Liver (tissue), 9 donors: ENCODE results near the gene RNF144A. TPM values are rescaled to one million over a fixed set of nuclear protein-coding genes. Genes with fewer than 3 reads are reported as not detected.

Source experiments
- DNase-seq: peaks from one replicate; pipeline ENCODE4 v3.0.0-alpha.2; 2017; ENCODE audit warnings: low spot score
- H3K27ac ChIP-seq, 2 donors: one replicate each; pipeline ENCODE4 v1.7.0; 2013; ENCODE audit warnings: inconsistent platforms in 2 of 2, low read length in 2 of 2, control low read depth in 1 of 2, low read depth in 1 of 2, mild to moderate bottlenecking in 1 of 2
- H3K27me3 ChIP-seq, 4 donors: one replicate each; pipeline versions ENCODE4 v1.6.1 to v1.7.0; 2013; ENCODE audit warnings: low read length in 3 of 4, inconsistent platforms in 1 of 4, mild to moderate bottlenecking in 1 of 4, moderate library complexity in 1 of 4; ENCODE audit not compliant: control insufficient read depth in 4 of 4, insufficient read depth in 4 of 4
- H3K36me3 ChIP-seq, 4 donors: one replicate each; pipeline versions ENCODE4 v1.6.1 to v1.7.0; 2013; ENCODE audit warnings: low read length in 3 of 4, mild to moderate bottlenecking in 3 of 4, low read depth in 1 of 4, moderate library complexity in 1 of 4; ENCODE audit not compliant: control insufficient read depth in 4 of 4, insufficient read depth in 3 of 4
- H3K4me1 ChIP-seq, 4 donors: one replicate each; pipeline versions ENCODE4 v1.6.1 to v1.7.0; 2013; ENCODE audit warnings: low read length in 3 of 4, mild to moderate bottlenecking in 3 of 4, moderate library complexity in 1 of 4; ENCODE audit not compliant: control insufficient read depth in 4 of 4, insufficient read depth in 4 of 4
- H3K4me3 ChIP-seq, 3 donors: one replicate each; pipeline versions ENCODE4 v1.6.1 to v1.7.0; 2013; ENCODE audit warnings: low read length in 3 of 3, control low read depth in 1 of 3, low read depth in 1 of 3, mild to moderate bottlenecking in 1 of 3
- H3K9ac ChIP-seq, 2 donors: one replicate each; pipeline ENCODE4 v1.7.0; 2013; ENCODE audit warnings: low read length in 2 of 2, mild to moderate bottlenecking in 2 of 2, moderate library complexity in 2 of 2, control low read depth in 1 of 2, low read depth in 1 of 2
- H3K9me3 ChIP-seq, 4 donors: one replicate each; pipeline versions ENCODE4 v1.6.1 to v1.7.0; 2013; ENCODE audit warnings: low read length in 3 of 4; ENCODE audit not compliant: control insufficient read depth in 4 of 4
- ATF3 ChIP-seq: IDR thresholded peaks from 2 replicates; pipeline ENCODE4 v1.6.1; 2016; ENCODE audit warnings: antibody characterized with exemption
- CTCF ChIP-seq: fragments of 150-350 bp; IDR thresholded peaks from 2 replicates; pipeline ENCODE4 v1.5.1; 2017; ENCODE audit warnings: improper control_type of control experiment, low read depth, low read length; ENCODE audit not compliant: missing input control
- EGR1 ChIP-seq, 2 donors: IDR thresholded peaks; 2 replicates each; pipeline ENCODE4 v1.6.1; 2016 to 2018; ENCODE audit warnings: antibody characterized with exemption in 2 of 2, low read depth in 2 of 2
- FOXA1 ChIP-seq: IDR thresholded peaks from 2 replicates; pipeline ENCODE4 v1.6.1; 2016; ENCODE audit warnings: antibody characterized with exemption
- FOXA2 ChIP-seq: IDR thresholded peaks from 2 replicates; pipeline ENCODE4 v1.6.1; 2016; ENCODE audit warnings: antibody characterized with exemption
- HNF4A ChIP-seq, 2 donors: conservative IDR thresholded peaks; 2 replicates each; pipeline ENCODE4 v1.6.1; 2016; ENCODE audit warnings: antibody characterized with exemption in 2 of 2, mild to moderate bottlenecking in 2 of 2
- HNF4G ChIP-seq: IDR thresholded peaks from 2 replicates; pipeline ENCODE4 v1.6.1; 2016; ENCODE audit warnings: antibody characterized with exemption
- MAX ChIP-seq: IDR thresholded peaks from 2 replicates; pipeline ENCODE4 v1.6.1; 2016; ENCODE audit warnings: antibody characterized with exemption
- NR2F2 ChIP-seq: IDR thresholded peaks from 2 replicates; pipeline ENCODE4 v1.6.1; 2016; ENCODE audit warnings: antibody characterized with exemption
- RAD21 ChIP-seq, 2 donors: IDR thresholded peaks; 2 replicates each; pipeline ENCODE4 v1.6.1; 2016; ENCODE audit warnings: antibody characterized with exemption in 2 of 2, mild to moderate bottlenecking in 2 of 2
- REST ChIP-seq: IDR thresholded peaks from 2 replicates; pipeline ENCODE4 v1.6.1; 2016; ENCODE audit warnings: antibody characterized with exemption, mild to moderate bottlenecking
- SP1 ChIP-seq: IDR thresholded peaks from 2 replicates; pipeline ENCODE4 v1.6.1; 2018; ENCODE audit warnings: antibody characterized with exemption, mild to moderate bottlenecking
- TAF1 ChIP-seq: conservative IDR thresholded peaks from 2 replicates; pipeline ENCODE4 v1.6.1; 2016; ENCODE audit warnings: antibody characterized with exemption, mild to moderate bottlenecking
- WGBS: extraction: QIAGEN DNeasy Blood & Tissue Kit; methylation state at CpG from one replicate; pipeline ENCODE4 v1.1.7; 2013; 5-methylcytosine and 5-hydroxymethylcytosine counted together
- polyA plus RNA-seq, 2 donors: library from polyadenylated mRNA; stranded (reverse) in 1 of 2; unstranded in 1 of 2; fragments of 200-250 nt in 1 of 2; fragments of >200 nt in 1 of 2; fragmentation: Nextera tagmentation in 1 of 2; extraction: Ambion mirVana in 1 of 2; gene quantifications; one replicate each; pipeline versions ENCODE4 v1.2.1 to v1.2.3, GENCODE V29; 2013 to 2015
- total RNA-seq, 2 donors: library from RNA; depleted of rRNA; stranded (reverse); fragments of >200 nt; gene quantifications; one replicate each; pipeline ENCODE4 v1.2.3, GENCODE V29; 2014
- donor health status: healthy.
- donor health status: healthy.
- donor health status: healthy.
- donor health status: healthy.
- donor health status: healthy.

The RNF144A gene
- total and polyA plus RNA-seq, 4 donors, result 1.0 to 10.4 (median 2.3) TPM

GRCh38 chr2:6883448-6884122 lies 33.6 kb upstream of the RNF144A start:
- no peaks in the 10 kb centered on the region for H3K4me1 ChIP-seq
- WGBS, result 78% methylated on average over 7 of the region's 7 CpGs

More at GRCh38 chr2:6883448-6884122, 33.6 kb upstream of the RNF144A start:
- DNase-seq, result no peak
- no peak overlapping the region for H3K9ac ChIP-seq
- H3K27ac ChIP-seq, result no peak overlapping the region
- no peak overlapping the region for H3K4me3 ChIP-seq
- TF ChIP-seq RAD21 (IDR thresholded peaks at IDR 0.05) (no peak), REST (no peak), CTCF (no peak), FOXA1 (no peak), HNF4G (no peak), EGR1 (IDR thresholded peaks at IDR 0.05; ENCODE audit: low read depth in 2 of 2) (no peak), ATF3 (no peak), FOXA2 (no peak), NR2F2 (no peak), HNF4A (conservative IDR thresholded peaks at IDR 0.05) (no peak), MAX (no peak), TAF1 (no peak), SP1 (no peak)
- no peaks in the 10 kb centered on the region for H3K9me3 ChIP-seq
- H3K36me3 ChIP-seq, result no peaks in the 10 kb centered on the region
- no peaks in the 10 kb centered on the region for H3K27me3 ChIP-seq
